PC-3 (cell line): ENCODE data around the gene FCHO1. TPM values are rescaled to one million over a fixed set of nuclear protein-coding genes. Genes with fewer than 3 reads are reported as not detected.

Source experiments
- ATAC-seq: fragments of 200-7000 bp; cut with Tn5 transposase; 2 replicates; pipeline ENCODE4 v1.9.1; 2020; ENCODE audit warnings: mild to moderate bottlenecking, moderate library complexity
- BruUV-seq: library from RNA; stranded (reverse); fragments of 400-500 nt; replicated peaks from 2 replicates; lab custom pipeline; 2021; lab: Mats Ljungman, UMichigan
- CTCF ChIA-PET: fragments of 300-600 bp; sonication (Branson Sonifier 250); formaldehyde crosslinking; loops from one replicate; lab custom pipeline; 2022; ENCODE audit warnings: antibody characterized with exemption; lab: Charles Lee
- POLR2A ChIA-PET: fragments of 300-600 bp; sonication (Branson Sonifier 250); formaldehyde crosslinking; loops from one replicate; lab custom pipeline; 2022; ENCODE audit warnings: antibody characterized with exemption; ENCODE audit not compliant: unreplicated experiment; lab: Charles Lee
- DNase-seq: peaks from one replicate; pipeline ENCODE4 v3.0.0-alpha.2; 2015
- H2AFZ ChIP-seq: fragments of 300-600 bp; sonication (generic); 2 replicates; pipeline ENCODE4 v1.6.0; 2016; ENCODE audit warnings: antibody characterized with exemption, low read length
- H3F3A ChIP-seq: fragments of 300-600 bp; sonication (generic); one replicate; pipeline ENCODE4 v1.6.0; 2017; ENCODE audit warnings: antibody characterized with exemption, low read length, control low read depth, mild to moderate bottlenecking; ENCODE audit not compliant: unreplicated experiment
- H3K27ac ChIP-seq: fragments of 300-600 bp; sonication (generic); 2 replicates; pipeline ENCODE4 v1.5.1; 2016; ENCODE audit warnings: mild to moderate bottlenecking, low read length
- H3K27me3 ChIP-seq: fragments of 300-600 bp; sonication (generic); 2 replicates; pipeline ENCODE4 v1.6.1; 2016; ENCODE audit warnings: low read length, mixed read lengths
- H3K36me3 ChIP-seq: fragments of 300-600 bp; sonication (generic); 2 replicates; pipeline ENCODE4 v1.6.1; 2016; ENCODE audit warnings: low read depth, mixed run types, low read length, mixed read lengths
- H3K4me1 ChIP-seq: fragments of 300-600 bp; sonication (generic); 2 replicates; pipeline ENCODE4 v1.5.1; 2016; ENCODE audit warnings: low read length; ENCODE audit not compliant: insufficient read depth
- H3K4me2 ChIP-seq: fragments of 300-600 bp; sonication (generic); 2 replicates; pipeline ENCODE4 v1.6.0; 2016; ENCODE audit warnings: low read length
- H3K4me3 ChIP-seq: fragments of 300-600 bp; sonication (generic); 2 replicates; pipeline ENCODE4 v1.5.1; 2016; ENCODE audit warnings: mild to moderate bottlenecking, low read length, mixed read lengths
- H3K79me2 ChIP-seq: fragments of 300-600 bp; sonication (generic); 2 replicates; pipeline ENCODE4 v1.6.1; 2017; ENCODE audit warnings: low read length, mixed read lengths
- H3K9ac ChIP-seq: fragments of 300-600 bp; sonication (generic); 2 replicates; pipeline ENCODE4 v1.6.0; 2016; ENCODE audit warnings: mild to moderate bottlenecking, low read length
- H3K9me2 ChIP-seq: fragments of 300-600 bp; sonication (generic); replicated peaks from 2 replicates; pipeline ENCODE4 v1.6.1; 2016; ENCODE audit warnings: mixed run types, low read length, mixed read lengths
- H3K9me3 ChIP-seq: fragments of 300-600 bp; sonication (generic); 2 replicates; pipeline ENCODE4 v1.6.1; 2016; ENCODE audit warnings: low read length, mixed read lengths
- H4K20me1 ChIP-seq: fragments of 300-600 bp; sonication (generic); 2 replicates; pipeline ENCODE4 v1.6.1; 2016; ENCODE audit warnings: low read length, mixed read lengths
- EZH2 ChIP-seq: fragments of 300-600 bp; sonication (generic); IDR thresholded peaks from one replicate; pipeline ENCODE4 v1.6.1; 2017; ENCODE audit warnings: antibody characterized with exemption, mild to moderate bottlenecking, low read length; ENCODE audit not compliant: unreplicated experiment
- EZH2phosphoT487 ChIP-seq: fragments of 300-600 bp; sonication (generic); IDR thresholded peaks from 2 replicates; pipeline ENCODE4 v1.6.1; 2018; ENCODE audit warnings: mild to moderate bottlenecking, antibody characterized with exemption, low read length, borderline replicate concordance
- intact Hi-C: fragments of 100-400 bp; cut with micrococcal nuclease; formaldehyde crosslinking; loops from 2 replicates; pipeline ENCODE4 v1.9.0; 2023
- total RNA-seq: library from RNA; depleted of rRNA; stranded (reverse); fragments of >200 nt; gene quantifications from 2 replicates; pipeline ENCODE4 v1.2.3, GENCODE V29; 2014
- TF ChIP-seq, protein P1 (sequence below): fragments of 300-600 bp; sonication (generic); conservative IDR thresholded peaks from 2 replicates; pipeline ENCODE4 v1.5.1; 2017; ENCODE audit warnings: antibody characterized with exemption, low read depth, mild to moderate bottlenecking, low read length

FCHO1 gene
- total RNA-seq, 1 experiment from 2014 or later: 21.0 TPM

DNA sequence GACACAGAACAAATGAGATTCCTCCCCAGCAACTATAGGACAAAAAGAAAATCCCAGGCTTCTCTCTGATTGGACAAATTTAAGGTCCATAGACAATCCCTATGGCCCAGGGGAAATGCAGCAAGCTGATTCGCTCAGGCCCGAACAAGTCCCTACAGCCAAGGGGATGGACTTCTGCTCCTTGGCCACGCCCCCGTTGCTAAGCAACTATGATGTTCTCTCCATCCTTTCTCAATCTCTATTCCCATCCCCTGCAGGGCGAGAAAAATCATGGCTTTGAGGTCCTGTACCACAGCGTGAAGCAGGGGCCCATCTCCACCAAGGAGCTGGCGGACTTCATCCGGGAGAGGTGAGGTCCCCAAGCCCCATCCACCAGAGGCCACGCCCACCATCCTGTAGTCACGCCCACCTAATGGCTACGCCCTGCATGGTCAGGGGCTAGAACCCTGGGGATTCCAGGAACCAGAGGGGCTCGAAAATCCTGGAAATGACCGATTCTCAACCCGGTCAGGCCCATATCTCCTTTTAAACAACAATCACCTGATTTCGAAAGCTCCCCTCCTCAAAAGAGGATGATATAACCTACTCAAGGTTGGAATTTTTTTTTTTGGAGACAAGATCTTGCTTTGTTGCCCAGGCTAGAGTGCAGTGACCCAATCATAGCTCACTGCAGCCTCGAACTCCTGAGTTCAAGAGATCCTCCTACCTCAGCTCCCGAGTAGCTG, 11.4 kb downstream of the FCHO1 start:
- no peak overlapping the region for H2AFZ ChIP-seq

DNA sequence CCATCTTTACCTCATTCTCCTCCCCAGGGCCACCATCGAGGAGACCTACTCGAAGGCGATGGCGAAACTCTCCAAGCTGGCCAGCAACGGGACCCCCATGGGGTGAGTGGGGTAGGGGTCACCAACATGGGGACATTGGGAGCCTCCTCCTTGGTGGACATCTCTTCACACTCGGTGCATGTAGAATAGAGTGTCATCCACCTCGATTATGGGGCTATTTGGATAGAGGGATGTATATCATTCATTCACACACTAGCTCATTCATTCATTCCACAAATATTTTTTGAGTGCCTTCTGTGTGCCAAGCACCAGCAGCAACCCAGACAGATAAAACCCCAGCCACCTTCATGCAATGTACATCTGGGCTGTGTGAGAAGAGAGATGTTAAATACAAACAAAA, 13.1 kb downstream of the FCHO1 start:
- no peaks in the 10 kb centered on the region for H3K9me2 ChIP-seq
- no peak overlapping the region for H3K27ac ChIP-seq
- no TSS peak for BruUV-seq
- H3K9ac ChIP-seq: no peak overlapping the region
- H3K36me3 ChIP-seq: no peaks in the 10 kb centered on the region
- no peaks in the 10 kb centered on the region for H3F3A ChIP-seq
- H3K4me2 ChIP-seq: no peak overlapping the region
- no peaks in the 10 kb centered on the region for H3K27me3 ChIP-seq
- peaks cover 9% of the 10 kb centered on the region for H3K4me1 ChIP-seq
- H2AFZ ChIP-seq: no peak overlapping the region
- H4K20me1 ChIP-seq: no peaks in the 10 kb centered on the region
- no peak overlapping the region for H3K4me3 ChIP-seq
- no peaks in the 10 kb centered on the region for H3K79me2 ChIP-seq
- TF ChIP-seq EZH2phosphoT487 (no peak), EZH2 (no peak)
- TF ChIP-seq, protein P1, sequence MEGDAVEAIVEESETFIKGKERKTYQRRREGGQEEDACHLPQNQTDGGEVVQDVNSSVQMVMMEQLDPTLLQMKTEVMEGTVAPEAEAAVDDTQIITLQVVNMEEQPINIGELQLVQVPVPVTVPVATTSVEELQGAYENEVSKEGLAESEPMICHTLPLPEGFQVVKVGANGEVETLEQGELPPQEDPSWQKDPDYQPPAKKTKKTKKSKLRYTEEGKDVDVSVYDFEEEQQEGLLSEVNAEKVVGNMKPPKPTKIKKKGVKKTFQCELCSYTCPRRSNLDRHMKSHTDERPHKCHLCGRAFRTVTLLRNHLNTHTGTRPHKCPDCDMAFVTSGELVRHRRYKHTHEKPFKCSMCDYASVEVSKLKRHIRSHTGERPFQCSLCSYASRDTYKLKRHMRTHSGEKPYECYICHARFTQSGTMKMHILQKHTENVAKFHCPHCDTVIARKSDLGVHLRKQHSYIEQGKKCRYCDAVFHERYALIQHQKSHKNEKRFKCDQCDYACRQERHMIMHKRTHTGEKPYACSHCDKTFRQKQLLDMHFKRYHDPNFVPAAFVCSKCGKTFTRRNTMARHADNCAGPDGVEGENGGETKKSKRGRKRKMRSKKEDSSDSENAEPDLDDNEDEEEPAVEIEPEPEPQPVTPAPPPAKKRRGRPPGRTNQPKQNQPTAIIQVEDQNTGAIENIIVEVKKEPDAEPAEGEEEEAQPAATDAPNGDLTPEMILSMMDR: no peak
- CTCF ChIA-PET: no interaction called here
- no peaks in the 10 kb centered on the region for H3K9me3 ChIP-seq
- intact Hi-C loops: no loop called here
- ATAC-seq (no peak), DNase-seq (no peak)
- POLR2A ChIA-PET: no interaction called here

More for the DNA sequence above, 11.4 kb downstream of the FCHO1 start:
- Histone ChIP-seq H3K9ac (no peak overlapping the region), H3K36me3 (no peaks in the 10 kb centered on the region), H3K4me1 (peaks cover 9% of the 10 kb centered on the region), H3K27ac (no peak overlapping the region), H3K9me3 (no peaks in the 10 kb centered on the region), H3K79me2 (no peaks in the 10 kb centered on the region), H3K27me3 (no peaks in the 10 kb centered on the region), H3K4me3 (no peak overlapping the region), H4K20me1 (no peaks in the 10 kb centered on the region), H3K4me2 (no peak overlapping the region), H3K9me2 (no peaks in the 10 kb centered on the region), H3F3A (no peaks in the 10 kb centered on the region)
- intact Hi-C loops: no loop called here
- DNase-seq: peak; percentile 70
- no TSS peak for BruUV-seq
- peak; percentile 40 for ATAC-seq
- ChIA-PET POLR2A (no interaction called here), CTCF (no interaction called here)
- TF ChIP-seq EZH2: no peak
- no peak for TF ChIP-seq EZH2phosphoT487
- TF ChIP-seq, protein P1: no peak

DNA sequence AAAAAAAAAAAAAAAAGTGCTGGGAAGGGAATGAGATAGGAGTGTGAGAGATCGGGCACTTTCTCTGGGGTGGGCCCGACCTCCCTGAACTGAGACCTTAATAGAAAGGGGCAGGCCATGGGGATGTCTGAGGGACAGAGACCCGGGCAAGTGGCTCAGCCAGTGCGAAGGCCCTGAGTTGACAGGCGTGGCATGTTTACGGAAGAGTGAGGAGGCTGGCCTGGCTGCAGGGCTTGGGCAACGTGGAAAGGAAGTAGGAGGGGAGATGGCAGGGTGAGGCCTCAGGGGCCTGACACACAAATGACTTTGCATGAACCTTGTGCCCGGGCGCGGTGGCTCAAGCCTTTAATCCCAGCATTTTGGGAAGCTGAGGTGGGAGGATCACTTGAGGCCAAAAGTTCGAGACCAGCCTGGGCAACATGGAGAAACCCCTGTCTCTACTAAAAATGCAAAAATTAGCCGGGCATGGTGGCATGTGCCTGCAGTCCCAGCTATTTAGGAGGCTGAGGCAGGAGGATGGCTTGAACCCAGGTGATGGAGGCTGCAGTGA, 13.9 kb downstream of the FCHO1 start:
- ATAC-seq (peak; percentile 84), DNase-seq (peak; percentile 83)
- Histone ChIP-seq H3K9me2 (no peaks in the 10 kb centered on the region), H3K9ac (no peak overlapping the region), H3K4me2 (no peak overlapping the region), H3K4me1 (peaks cover 9% of the 10 kb centered on the region), H3K79me2 (no peaks in the 10 kb centered on the region), H3K27ac (peak overlapping the region; percentile 44), H3F3A (no peaks in the 10 kb centered on the region), H3K4me3 (no peak overlapping the region), H3K9me3 (no peaks in the 10 kb centered on the region), H3K36me3 (no peaks in the 10 kb centered on the region), H4K20me1 (no peaks in the 10 kb centered on the region), H3K27me3 (no peaks in the 10 kb centered on the region), H2AFZ (no peak overlapping the region; the same call in 1 of the 2 replicates)
- intact Hi-C loops: no loop called here
- CTCF ChIA-PET: no interaction called here
- POLR2A ChIA-PET: no interaction called here
- TF ChIP-seq EZH2: no peak
- TF ChIP-seq EZH2phosphoT487: no peak
- TF ChIP-seq, protein P1: no peak
- BruUV-seq: no TSS peak
